DND-41 (cell line): ENCODE measurements around the gene GPR68.

Source experiments
- ATAC-seq: fragments of 200-7000 bp; cut with Tn5 transposase; 3 replicates; pipeline ENCODE4 v1.9.1; 2021; ENCODE audit warnings: low read depth; ENCODE audit not compliant: insufficient read depth
- DNase-seq: peaks from one replicate; pipeline ENCODE4 v3.0.0-alpha.2; 2020
- H2AFZ ChIP-seq: 2 replicates; pipeline ENCODE4 v1.6.0; 2012; ENCODE audit warnings: low read depth, low read length
- H3K27ac ChIP-seq: 2 replicates; pipeline ENCODE4 v1.5.1; 2012; ENCODE audit warnings: low read length, inconsistent platforms
- H3K27me3 ChIP-seq: fragments of 200-600 bp; sonication (generic); 2 replicates; pipeline ENCODE4 v1.6.0; 2012; ENCODE audit warnings: low read length, mild to moderate bottlenecking, inconsistent platforms; ENCODE audit not compliant: insufficient read depth, poor library complexity
- H3K36me3 ChIP-seq: 2 replicates; pipeline ENCODE4 v1.5.1; 2012; ENCODE audit warnings: low read length, inconsistent platforms; ENCODE audit not compliant: insufficient read depth
- H3K4me1 ChIP-seq: 2 replicates; pipeline ENCODE4 v1.5.1; 2012; ENCODE audit warnings: mild to moderate bottlenecking, low read length; ENCODE audit not compliant: insufficient read depth
- H3K4me2 ChIP-seq: 2 replicates; pipeline ENCODE4 v1.6.0; 2012; ENCODE audit warnings: mild to moderate bottlenecking, moderate library complexity, low read length, inconsistent platforms; ENCODE audit not compliant: insufficient read depth
- H3K4me3 ChIP-seq, 2 experiments: fragments of 200-600 bp in 1 of 2; shearing (Covaris generic) in 1 of 2; 2 replicates each; pipeline ENCODE4 v1.5.1; 2012 to 2016; ENCODE audit warnings: inconsistent platforms in 2 of 2, low read length in 2 of 2, mild to moderate bottlenecking in 2 of 2, low read depth in 1 of 2, moderate library complexity in 1 of 2
- H3K79me2 ChIP-seq: 2 replicates; pipeline ENCODE4 v1.6.0; 2012; ENCODE audit warnings: low read length, inconsistent platforms; ENCODE audit not compliant: insufficient read depth
- H3K9ac ChIP-seq: 2 replicates; pipeline ENCODE4 v1.6.0; 2012; ENCODE audit warnings: low read depth, mild to moderate bottlenecking, inconsistent platforms, low read length, moderate library complexity
- H3K9me3 ChIP-seq: 2 replicates; pipeline ENCODE4 v1.5.1; 2012; ENCODE audit warnings: low read length, moderate library complexity, mild to moderate bottlenecking, inconsistent platforms; ENCODE audit not compliant: insufficient read depth, severe bottlenecking
- H4K20me1 ChIP-seq: 2 replicates; pipeline ENCODE4 v1.6.0; 2012; ENCODE audit warnings: low read length; ENCODE audit not compliant: insufficient read depth
- EZH2 ChIP-seq: IDR thresholded peaks from 3 replicates; pipeline ENCODE4 v1.6.1; 2012; ENCODE audit warnings: borderline replicate concordance, low read depth, mild to moderate bottlenecking, moderate library complexity, low read length, inconsistent platforms; ENCODE audit not compliant: severe bottlenecking
- TF ChIP-seq, protein P1 (sequence below): IDR thresholded peaks from 2 replicates; pipeline ENCODE4 v1.5.1; 2012; ENCODE audit warnings: borderline replicate concordance, low read length, moderate library complexity, mild to moderate bottlenecking; ENCODE audit not compliant: poor library complexity, severe bottlenecking; ENCODE audit errors: extremely low read depth

The GPR68 gene

GRCh38 chr14:91238085-91238484 is 6.4 kb downstream of the GPR68 start:
- Histone ChIP-seq H3K4me3 (no peak overlapping the region), H3K79me2 (no peaks in the 10 kb centered on the region), H2AFZ (no peak overlapping the region), H3K27ac (no peak overlapping the region), H3K36me3 (no peaks in the 10 kb centered on the region), H3K9ac (no peak overlapping the region), H3K4me2 (no peak overlapping the region), H3K27me3 (no peaks in the 10 kb centered on the region), H3K9me3 (no peaks in the 10 kb centered on the region), H3K4me1 (peaks cover 20% of the 10 kb centered on the region), H4K20me1 (no peaks in the 10 kb centered on the region)
- no peak for DNase-seq
- no peak for ATAC-seq
- TF ChIP-seq EZH2 = no peak
- TF ChIP-seq, protein P1, sequence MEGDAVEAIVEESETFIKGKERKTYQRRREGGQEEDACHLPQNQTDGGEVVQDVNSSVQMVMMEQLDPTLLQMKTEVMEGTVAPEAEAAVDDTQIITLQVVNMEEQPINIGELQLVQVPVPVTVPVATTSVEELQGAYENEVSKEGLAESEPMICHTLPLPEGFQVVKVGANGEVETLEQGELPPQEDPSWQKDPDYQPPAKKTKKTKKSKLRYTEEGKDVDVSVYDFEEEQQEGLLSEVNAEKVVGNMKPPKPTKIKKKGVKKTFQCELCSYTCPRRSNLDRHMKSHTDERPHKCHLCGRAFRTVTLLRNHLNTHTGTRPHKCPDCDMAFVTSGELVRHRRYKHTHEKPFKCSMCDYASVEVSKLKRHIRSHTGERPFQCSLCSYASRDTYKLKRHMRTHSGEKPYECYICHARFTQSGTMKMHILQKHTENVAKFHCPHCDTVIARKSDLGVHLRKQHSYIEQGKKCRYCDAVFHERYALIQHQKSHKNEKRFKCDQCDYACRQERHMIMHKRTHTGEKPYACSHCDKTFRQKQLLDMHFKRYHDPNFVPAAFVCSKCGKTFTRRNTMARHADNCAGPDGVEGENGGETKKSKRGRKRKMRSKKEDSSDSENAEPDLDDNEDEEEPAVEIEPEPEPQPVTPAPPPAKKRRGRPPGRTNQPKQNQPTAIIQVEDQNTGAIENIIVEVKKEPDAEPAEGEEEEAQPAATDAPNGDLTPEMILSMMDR = no peak

DNA sequence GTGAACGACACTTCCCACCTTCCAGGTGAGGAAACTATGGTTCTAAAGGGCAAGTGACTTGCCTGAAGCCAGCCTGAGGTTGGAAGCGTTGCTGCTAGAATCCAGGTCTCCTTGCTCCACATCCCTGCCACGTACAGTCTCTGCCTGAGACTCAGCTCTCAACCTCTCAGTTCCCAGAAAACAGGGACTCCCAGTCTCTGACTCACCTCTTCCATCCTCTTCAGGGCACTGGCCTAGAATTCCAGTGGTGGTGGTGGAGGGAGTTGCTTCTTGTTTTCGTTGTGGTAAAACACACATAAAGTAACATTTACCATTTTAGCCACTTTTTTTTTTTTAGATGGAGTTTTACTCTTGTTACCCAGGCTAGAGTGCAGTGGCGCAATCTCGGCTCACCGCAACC is 7.3 kb downstream of the GPR68 start:
- TF ChIP-seq, protein P1 = no peak
- no peak for TF ChIP-seq EZH2
- H2AFZ ChIP-seq = no peak overlapping the region
- H3K4me1 ChIP-seq = peaks cover 13% of the 10 kb centered on the region
- no peaks in the 10 kb centered on the region for H3K36me3 ChIP-seq
- H3K27me3 ChIP-seq = no peaks in the 10 kb centered on the region
- H4K20me1 ChIP-seq = no peaks in the 10 kb centered on the region
- no peaks in the 10 kb centered on the region for H3K79me2 ChIP-seq
- H3K9me3 ChIP-seq = no peaks in the 10 kb centered on the region
- no peak overlapping the region for H3K4me2 ChIP-seq
- no peak overlapping the region for H3K4me3 ChIP-seq
- H3K9ac ChIP-seq = no peak overlapping the region
- H3K27ac ChIP-seq = no peak overlapping the region
- ATAC-seq (no peak), DNase-seq (no peak)

- no peaks in the 10 kb centered on the region for H3K27me3 ChIP-seq
- ATAC-seq (no peak; the same call in 2 of the 3 replicates), DNase-seq (no peak)
- H3K9ac ChIP-seq = no peak overlapping the region
- H3K79me2 ChIP-seq = no peaks in the 10 kb centered on the region
- no peak overlapping the region for H2AFZ ChIP-seq
- H3K27ac ChIP-seq = no peak overlapping the region
- H3K9me3 ChIP-seq = no peaks in the 10 kb centered on the region
- H4K20me1 ChIP-seq = no peaks in the 10 kb centered on the region
- H3K4me2 ChIP-seq = no peak overlapping the region
- TF ChIP-seq, protein P1 = no peak
- no peak for TF ChIP-seq EZH2
- H3K36me3 ChIP-seq = no peaks in the 10 kb centered on the region
- peaks cover 15% of the 10 kb centered on the region for H3K4me1 ChIP-seq
- no peak overlapping the region for H3K4me3 ChIP-seq
These were observed 8.7 kb downstream of the GPR68 start for GRCh38 chr14:91235841-91236240.

GRCh38 chr14:91234791-91235114 is 9.8 kb downstream of the GPR68 start:
- Histone ChIP-seq H3K36me3 (no peaks in the 10 kb centered on the region), H3K79me2 (no peaks in the 10 kb centered on the region), H3K9ac (no peak overlapping the region), H4K20me1 (no peaks in the 10 kb centered on the region), H3K27me3 (no peaks in the 10 kb centered on the region), H3K27ac (no peak overlapping the region), H3K9me3 (no peaks in the 10 kb centered on the region), H2AFZ (no peak overlapping the region), H3K4me1 (peaks cover 26% of the 10 kb centered on the region), H3K4me2 (no peak overlapping the region), H3K4me3 (no peak overlapping the region)
- DNase-seq (no peak), ATAC-seq (no peak)
- TF ChIP-seq, protein P1 = no peak
